ENCODE measurements around the gene SHH.

- TF ChIP-seq ZNF274 (CRISPR knock-in tag; IDR thresholded peaks at IDR 0.05), result no peak
- no peak for TF ChIP-seq RXRA (CRISPR knock-in tag; IDR thresholded peaks at IDR 0.05)
- no peak for TF ChIP-seq ZZZ3 (CRISPR knock-in tag; IDR thresholded peaks at IDR 0.05; ENCODE audit: borderline replicate concordance)
- no peak for TF ChIP-seq ZBTB7B (CRISPR knock-in tag; IDR thresholded peaks at IDR 0.05)
- TF ChIP-seq FOXM1 (CRISPR knock-in tag; IDR thresholded peaks at IDR 0.05), result no peak
- no peak for TF ChIP-seq MYPOP (CRISPR knock-in tag; IDR thresholded peaks at IDR 0.05)
- no peak for TF ChIP-seq ZBTB49 (CRISPR knock-in tag; IDR thresholded peaks at IDR 0.05; ENCODE audit: borderline replicate concordance)
- TF ChIP-seq ETS1 (CRISPR knock-in tag; IDR thresholded peaks at IDR 0.05), result no peak
- no peak for TF ChIP-seq YY1 (IDR thresholded peaks at IDR 0.05; ENCODE audit: insufficient read depth, insufficient replicate concordance, low read depth, low read length)
- no peak for TF ChIP-seq MAX (IDR thresholded peaks at IDR 0.05)
- no peak for TF ChIP-seq KDM5A (IDR thresholded peaks at IDR 0.05; ENCODE audit: borderline replicate concordance, low read length)
- TF ChIP-seq EZH2 (conservative IDR thresholded peaks at IDR 0.05; ENCODE audit: low read depth, low read length), result no peak
Measured at GRCh38 chr7:155845226-155845625, 33.0 kb upstream of the SHH start.

Data from HepG2 (cell line).